Adrenal gland (tissue), 12 donors: ENCODE data around the gene KRTAP16-1. TPM values are rescaled to one million over a fixed set of nuclear protein-coding genes. Genes with fewer than 3 reads are reported as not detected.

Experiments
- DNase-seq, 7 donors: peaks; one replicate each; pipeline ENCODE4 v3.0.0-alpha.2; 2019 to 2020
- H3K27ac ChIP-seq, 5 donors: fragments of 200-600 bp; sonication (generic) in 4 of 5; 1 replicate in 3 of 5; 2 replicates in 2 of 5; pipeline versions ENCODE4 v1.5.1 to v1.8.0; 2016 to 2020; ENCODE audit warnings: mild to moderate bottlenecking in 1 of 5
- H3K27me3 ChIP-seq: fragments of 200-600 bp; 2 replicates; pipeline ENCODE4 v1.8.0; 2021
- H3K36me3 ChIP-seq, 2 donors: fragments of 200-600 bp; replicated peaks in 1 of 2; 1 replicate in 1 of 2; 2 replicates in 1 of 2; pipeline versions ENCODE4 v1.5.1 to v1.8.0; 2018 to 2022
- H3K4me1 ChIP-seq, 2 donors: fragments of 200-600 bp; replicated peaks in 1 of 2; 1 replicate in 1 of 2; 2 replicates in 1 of 2; pipeline versions ENCODE4 v1.5.1 to v1.8.0; 2018 to 2021
- H3K4me3 ChIP-seq, 4 donors: fragments of 200-600 bp; sonication (generic) in 3 of 4; one replicate each; pipeline ENCODE4 v1.5.1; 2016 to 2018
- H3K9me3 ChIP-seq, 3 donors: fragments of 200-600 bp; sonication (generic) in 1 of 3; replicated peaks in 1 of 3; 1 replicate in 2 of 3; 2 replicates in 1 of 3; pipeline versions ENCODE4 v1.5.1 to v1.8.0; 2016 to 2021
- CTCF ChIP-seq, 6 experiments: fragments of 450-650 bp in 4 of 6; fragments of 200-600 bp in 2 of 6; sonication (generic) in 1 of 6; IDR thresholded peaks; 1 replicate in 5 of 6; 2 replicates in 1 of 6; pipeline versions ENCODE4 v1.5.1 to v1.8.0; 2016 to 2021; ENCODE audit warnings: antibody characterized with exemption in 6 of 6, mild to moderate bottlenecking in 2 of 6, moderate library complexity in 1 of 6
- POLR2A ChIP-seq, 2 donors: fragments of 450-650 bp; IDR thresholded peaks; one replicate each; pipeline ENCODE4 v1.6.1; 2017; ENCODE audit warnings: antibody characterized with exemption in 2 of 2, mild to moderate bottlenecking in 2 of 2, moderate library complexity in 1 of 2
- WGBS, 4 donors: extraction: QIAGEN DNeasy Blood & Tissue Kit in 2 of 4; methylation state at CpG; one replicate each; pipeline versions ENCODE4 v1.1.5 to v1.1.7; 2013 to 2017; 5-methylcytosine and 5-hydroxymethylcytosine counted together
- intact Hi-C, 2 donors: fragments of 100-400 bp; cut with DNase I; formaldehyde crosslinking; loops; one replicate each; pipeline versions ENCODE4 v1.14.1 to v1.15.0; 2022 to 2023
- polyA plus RNA-seq, 3 donors: library from polyadenylated mRNA; stranded (reverse); fragments of 200-250 nt in 2 of 3; fragments of 350-450 nt in 1 of 3; fragmentation: Illumina TruSeq in 1 of 3; extraction: RNeasy Lipid Tissue Mini Kit (QIAGEN cat#74804) in 1 of 3; gene quantifications; one replicate each; pipeline ENCODE4 v1.2.3, GENCODE V29; 2013 to 2014
- total RNA-seq, 9 donors: library from RNA; depleted of rRNA in 4 of 9; stranded (reverse); fragments of >200 nt in 4 of 9; fragments of 120-200 nt in 1 of 9; fragmentation: NEBNext Ultra II Directional in 1 of 9; extraction: Animal tissue kit (Norgen Biotek cat#: 25700) in 1 of 9; gene quantifications; one replicate each; pipeline versions ENCODE4 v1.1.0 to v1.2.4, GENCODE V29; 2013 to 2023
- donor health status: healthy with polysubstance abuse.
- donor health status: Bipolar disorder and iron deficiency.
- donor health status: DM: yes; HTN: yes; CAD: no.
- donor health status: DM: no; HTN: no; CAD: no.
- donor health status: DM: no; HTN: no; CAD: no.
- donor health status: DM: yes; HTN: yes; CAD: no.

The KRTAP16-1 gene
- total and polyA plus RNA-seq, 12 donors, result not detected

DNA sequence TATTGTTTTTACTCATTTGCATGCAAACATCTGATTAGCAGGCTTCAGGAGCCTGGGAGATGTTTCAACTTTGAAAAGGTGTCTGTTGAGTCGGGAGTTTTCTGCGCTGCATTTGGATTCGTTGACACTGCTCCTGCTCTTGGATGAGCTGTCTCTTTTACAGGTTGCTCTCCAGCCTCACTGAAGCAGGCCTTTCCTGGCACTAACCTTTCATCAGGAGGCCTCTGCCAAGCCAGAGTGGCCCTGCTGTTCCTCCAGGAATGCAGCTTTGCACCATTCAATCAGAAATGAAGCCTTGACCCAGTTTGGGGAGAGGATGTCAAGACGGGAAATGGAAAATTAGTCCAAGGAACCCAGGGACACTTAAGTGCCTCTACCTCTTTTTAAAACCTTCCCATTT, 6.1 kb downstream of the KRTAP16-1 start:
- Histone ChIP-seq H3K36me3 (no peaks in the 10 kb centered on the region), H3K4me3 (no peak overlapping the region), H3K4me1 (no peaks in the 10 kb centered on the region), H3K9me3 (no peaks in the 10 kb centered on the region), H3K27ac (no peak overlapping the region), H3K27me3 (no peaks in the 10 kb centered on the region)
- intact Hi-C loops, result no loop called here
- TF ChIP-seq POLR2A (IDR thresholded peaks at IDR 0.05) (no peak), CTCF (IDR thresholded peaks at IDR 0.05) (no peak)
- DNase-seq, result no peak
- 70 to 89% (median 77%) methylated on average over 4 of the region's 4 CpGs for WGBS, 4 donors

DNA sequence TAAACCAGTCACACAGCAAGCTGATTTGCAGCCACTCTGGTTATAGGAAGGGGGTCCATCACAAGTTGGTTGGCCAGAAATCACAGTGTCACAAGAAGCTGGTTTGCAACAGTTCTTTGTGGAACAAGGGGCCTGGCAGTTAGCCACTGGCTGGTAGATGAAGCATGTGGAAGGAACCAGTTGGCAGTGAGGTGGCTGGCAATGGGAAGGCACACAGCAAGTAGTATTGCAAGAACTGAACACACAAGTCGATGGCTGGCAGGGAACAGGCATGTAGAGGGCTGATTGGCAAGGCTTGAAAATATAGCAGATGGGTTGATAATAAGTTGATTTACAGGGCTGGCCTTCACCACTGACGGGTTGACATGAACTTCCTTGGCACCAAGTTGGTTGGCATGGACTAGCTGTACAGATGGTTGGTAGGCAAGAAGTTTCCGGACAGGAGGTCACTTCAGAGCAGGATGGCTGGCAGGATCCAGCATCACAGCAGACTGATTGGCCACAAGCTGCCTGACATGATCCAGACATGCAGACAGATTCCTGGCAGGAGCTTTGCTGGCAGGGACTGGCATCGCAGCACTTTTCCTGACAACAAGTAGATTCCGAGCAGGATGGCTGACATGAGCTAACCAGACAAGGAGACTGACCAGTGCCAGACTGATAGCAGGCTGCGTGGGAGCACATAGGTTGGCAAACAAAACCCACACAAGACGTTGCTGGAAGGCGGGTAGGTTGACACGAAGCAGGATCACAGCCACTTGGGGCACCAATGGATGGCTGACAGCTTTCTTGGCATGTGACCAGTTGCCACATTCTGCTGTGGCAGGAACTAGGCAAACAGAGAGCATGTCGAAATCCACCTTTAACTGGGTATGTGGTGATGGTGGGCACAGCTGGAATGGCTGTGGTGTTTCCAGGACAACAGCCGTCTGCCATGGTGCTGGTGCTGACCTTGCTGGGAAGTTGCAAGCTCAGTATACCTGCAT, 6.9 kb downstream of the KRTAP16-1 start, which contains the start of gene KRTAP29-1:
Gene KRTAP29-1, minus strand, starts transcription at position 936 of the 986 bp plus-strand sequence. Its CDS starts 0 bp downstream, at position 936.
- Histone ChIP-seq H3K27ac (no peak within 1 kb of the TSS), H3K36me3 (no peaks in the 10 kb centered on the region), H3K4me3 (no peak within 1 kb of the TSS), H3K4me1 (no peaks in the 10 kb centered on the region), H3K27me3 (no peaks in the 10 kb centered on the region), H3K9me3 (no peaks in the 10 kb centered on the region)
- TF ChIP-seq POLR2A (IDR thresholded peaks at IDR 0.05), result no peak
- TF ChIP-seq CTCF (IDR thresholded peaks at IDR 0.05), result no peak
- WGBS, 4 donors, result 64 to 70% (median 69%) methylated on average over 9 to 11 of the region's 11 CpGs
- intact Hi-C loops, result no loop called here
- DNase-seq, result peak in 1 of 7 donors; percentile 69

GRCh38 chr17:41301204-41301790, 7.8 kb downstream of the KRTAP16-1 start:
- TF ChIP-seq CTCF (IDR thresholded peaks at IDR 0.05) (no peak), POLR2A (IDR thresholded peaks at IDR 0.05) (no peak)
- H3K9me3 ChIP-seq, result no peaks in the 10 kb centered on the region
- H3K36me3 ChIP-seq, result no peaks in the 10 kb centered on the region
- no peaks in the 10 kb centered on the region for H3K4me1 ChIP-seq
- H3K27me3 ChIP-seq, result no peaks in the 10 kb centered on the region
- 57 to 78% (median 64%) methylated on average over 5 of the region's 5 CpGs for WGBS, 4 donors
- DNase-seq, result no peak
- H3K4me3 ChIP-seq, result no peak overlapping the region
- no peak overlapping the region for H3K27ac ChIP-seq
- intact Hi-C loops, result no loop called here

DNA sequence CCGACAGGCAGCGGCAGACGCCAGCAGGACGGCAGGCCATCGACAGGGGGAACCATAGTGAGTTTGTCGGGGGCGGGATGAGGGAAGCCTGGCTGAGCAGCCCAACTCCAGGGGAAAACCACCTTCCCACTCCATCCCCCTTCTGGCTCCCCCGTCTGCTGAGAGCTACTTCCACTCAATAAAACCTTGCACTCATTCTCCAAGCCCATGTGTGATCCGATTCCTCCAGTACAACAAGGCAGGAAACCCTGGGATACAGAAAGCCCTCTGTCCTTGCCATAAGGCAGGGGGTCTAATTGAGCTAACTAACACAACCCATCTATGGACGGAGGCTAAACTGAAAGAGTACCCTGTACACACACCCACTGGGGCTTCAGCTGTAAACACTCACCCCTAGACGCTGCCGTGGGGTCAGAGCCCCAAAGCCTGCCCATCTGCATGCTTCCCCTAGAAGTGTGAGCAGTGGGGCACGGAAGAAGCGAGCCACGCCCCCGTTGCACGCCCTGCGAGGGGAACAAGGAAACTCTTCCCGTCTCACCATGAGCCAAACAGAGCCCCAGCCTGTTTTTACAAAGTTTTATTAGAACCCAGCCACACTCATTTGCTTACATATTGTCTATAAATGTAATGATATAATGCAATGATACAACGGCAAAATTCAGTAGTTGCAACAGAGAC, 10.5 kb downstream of the KRTAP16-1 start:
- Histone ChIP-seq H3K27ac (no peak overlapping the region), H3K4me1 (no peaks in the 10 kb centered on the region), H3K4me3 (no peak overlapping the region), H3K27me3 (no peaks in the 10 kb centered on the region), H3K9me3 (no peaks in the 10 kb centered on the region), H3K36me3 (no peaks in the 10 kb centered on the region)
- WGBS, 4 donors, result 85 to 91% (median 88%) methylated on average over 20 of the region's 20 CpGs
- no peak for DNase-seq
- intact Hi-C loops, result no loop called here
- no peak for TF ChIP-seq POLR2A (IDR thresholded peaks at IDR 0.05)
- no peak for TF ChIP-seq CTCF (IDR thresholded peaks at IDR 0.05)
